Central memory CD8-positive, alpha-beta T cell (primary cell): ENCODE results near the gene NOCT.
A peak's percentile ranks its signal among the peaks of the same experiment; 100 is the strongest.

ENCODE experiments used
- ATAC-seq: fragments of 150-1000 bp; cut with Tn5 transposase; replicated peaks from 2 replicates; pipeline ENCODE4 v1.10.0; 2022; ENCODE audit warnings: mild to moderate bottlenecking, moderate FRiP score, moderate number of reproducible peaks; ENCODE audit not compliant: poor library complexity, severe bottlenecking; ENCODE audit errors: extremely low read depth
- DNase-seq, 2 donors: peaks; one replicate each; pipeline ENCODE4 v3.0.0; 2021; ENCODE audit warnings: low spot score in 2 of 2
- H3K27ac Mint-ChIP-seq: one replicate; pipeline ENCODE4 v1.8.0; 2022; ENCODE audit warnings: low read depth, mild to moderate bottlenecking, moderate library complexity, mixed read lengths
- H3K27me3 Mint-ChIP-seq: one replicate; pipeline ENCODE4 v1.8.0; 2022; ENCODE audit warnings: mixed read lengths
- H3K36me3 Mint-ChIP-seq: one replicate; pipeline ENCODE4 v1.8.0; 2022; ENCODE audit warnings: mild to moderate bottlenecking, moderate library complexity, mixed read lengths; ENCODE audit not compliant: insufficient read depth
- H3K4me1 Mint-ChIP-seq: one replicate; pipeline ENCODE4 v1.8.0; 2022; ENCODE audit warnings: mixed read lengths
- H3K4me3 Mint-ChIP-seq: one replicate; pipeline ENCODE4 v1.8.0; 2022; ENCODE audit warnings: mild to moderate bottlenecking, moderate library complexity, mixed read lengths
- H3K9me3 Mint-ChIP-seq: one replicate; pipeline ENCODE4 v1.8.0; 2022; ENCODE audit warnings: mixed read lengths

The NOCT gene, protein sequence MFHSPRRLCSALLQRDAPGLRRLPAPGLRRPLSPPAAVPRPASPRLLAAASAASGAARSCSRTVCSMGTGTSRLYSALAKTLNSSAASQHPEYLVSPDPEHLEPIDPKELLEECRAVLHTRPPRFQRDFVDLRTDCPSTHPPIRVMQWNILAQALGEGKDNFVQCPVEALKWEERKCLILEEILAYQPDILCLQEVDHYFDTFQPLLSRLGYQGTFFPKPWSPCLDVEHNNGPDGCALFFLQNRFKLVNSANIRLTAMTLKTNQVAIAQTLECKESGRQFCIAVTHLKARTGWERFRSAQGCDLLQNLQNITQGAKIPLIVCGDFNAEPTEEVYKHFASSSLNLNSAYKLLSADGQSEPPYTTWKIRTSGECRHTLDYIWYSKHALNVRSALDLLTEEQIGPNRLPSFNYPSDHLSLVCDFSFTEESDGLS

DNA sequence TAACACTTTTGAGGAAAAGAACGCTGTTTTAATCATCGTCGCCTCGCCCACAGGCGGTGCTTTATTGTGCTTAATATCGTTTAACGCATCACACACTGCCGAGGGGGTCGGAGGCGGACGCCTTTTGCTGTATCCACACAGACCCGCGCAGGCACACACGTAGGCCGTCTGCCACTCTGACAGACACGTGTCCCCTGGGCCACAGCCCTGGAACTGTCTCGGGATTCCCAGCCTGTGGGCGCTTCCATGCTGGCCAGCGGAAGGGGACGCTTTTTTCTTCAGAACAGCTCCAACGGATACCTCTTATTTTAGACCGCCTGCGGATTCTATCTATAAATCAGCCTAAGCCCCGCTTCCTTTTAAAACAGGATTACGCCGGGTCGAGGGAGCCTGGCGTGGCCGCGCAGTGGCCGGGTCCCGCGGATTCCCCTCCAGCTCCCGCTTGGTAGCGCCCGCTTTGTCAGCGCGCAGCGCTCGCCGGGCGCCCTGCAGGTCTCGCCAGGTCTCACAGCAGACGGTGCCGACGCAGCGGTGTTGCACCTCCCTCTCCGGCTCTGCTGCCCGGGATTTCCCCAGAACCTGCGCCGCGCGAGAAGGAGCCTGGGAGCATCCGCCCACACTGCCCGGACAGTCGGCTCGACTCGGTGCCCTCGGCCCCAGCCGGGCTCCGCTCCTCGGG lies at the start of gene NOCT:
Gene NOCT, plus strand, starts transcription at position 513 of the 679 bp plus-strand sequence. CDS start 201 bp downstream, outside the sequence.
- Mint-ChIP-seq H3K36me3 (peaks cover 15% of the 10 kb centered on the region), H3K27me3 (no peaks in the 10 kb centered on the region), H3K4me1 (peaks cover 22% of the 10 kb centered on the region), H3K27ac (peak within 1 kb of the TSS; percentile 96), H3K9me3 (no peaks in the 10 kb centered on the region), H3K4me3 (peak within 1 kb of the TSS; percentile 75)
- peak; percentile 87 to 91 for DNase-seq
- ATAC-seq = peak; percentile 95

DNA sequence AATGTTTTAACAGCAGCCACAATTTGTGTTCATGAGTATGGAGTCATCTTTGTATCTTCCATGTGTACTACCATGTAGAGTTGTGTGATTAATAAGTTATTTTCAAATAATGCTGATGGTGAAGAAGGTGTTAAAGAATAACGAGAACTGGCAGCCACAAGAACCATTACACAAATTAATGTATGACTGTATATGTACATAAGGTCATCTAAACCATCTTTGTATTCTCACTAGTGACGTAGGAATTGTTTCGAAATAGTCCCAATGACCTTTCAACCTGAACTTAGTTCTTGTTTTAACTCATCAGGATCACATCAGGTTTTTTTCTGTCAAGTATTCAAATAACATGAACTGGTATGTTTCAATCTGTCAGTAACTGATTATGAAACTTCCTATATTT lies 48.3 kb upstream of the NOCT start:
- no peaks in the 10 kb centered on the region for H3K36me3 Mint-ChIP-seq
- ATAC-seq (no peak), DNase-seq (no peak)
- no peaks in the 10 kb centered on the region for H3K27me3 Mint-ChIP-seq
- H3K4me3 Mint-ChIP-seq = no peak overlapping the region
- no peaks in the 10 kb centered on the region for H3K4me1 Mint-ChIP-seq
- no peaks in the 10 kb centered on the region for H3K9me3 Mint-ChIP-seq
- H3K27ac Mint-ChIP-seq = no peak overlapping the region

DNA sequence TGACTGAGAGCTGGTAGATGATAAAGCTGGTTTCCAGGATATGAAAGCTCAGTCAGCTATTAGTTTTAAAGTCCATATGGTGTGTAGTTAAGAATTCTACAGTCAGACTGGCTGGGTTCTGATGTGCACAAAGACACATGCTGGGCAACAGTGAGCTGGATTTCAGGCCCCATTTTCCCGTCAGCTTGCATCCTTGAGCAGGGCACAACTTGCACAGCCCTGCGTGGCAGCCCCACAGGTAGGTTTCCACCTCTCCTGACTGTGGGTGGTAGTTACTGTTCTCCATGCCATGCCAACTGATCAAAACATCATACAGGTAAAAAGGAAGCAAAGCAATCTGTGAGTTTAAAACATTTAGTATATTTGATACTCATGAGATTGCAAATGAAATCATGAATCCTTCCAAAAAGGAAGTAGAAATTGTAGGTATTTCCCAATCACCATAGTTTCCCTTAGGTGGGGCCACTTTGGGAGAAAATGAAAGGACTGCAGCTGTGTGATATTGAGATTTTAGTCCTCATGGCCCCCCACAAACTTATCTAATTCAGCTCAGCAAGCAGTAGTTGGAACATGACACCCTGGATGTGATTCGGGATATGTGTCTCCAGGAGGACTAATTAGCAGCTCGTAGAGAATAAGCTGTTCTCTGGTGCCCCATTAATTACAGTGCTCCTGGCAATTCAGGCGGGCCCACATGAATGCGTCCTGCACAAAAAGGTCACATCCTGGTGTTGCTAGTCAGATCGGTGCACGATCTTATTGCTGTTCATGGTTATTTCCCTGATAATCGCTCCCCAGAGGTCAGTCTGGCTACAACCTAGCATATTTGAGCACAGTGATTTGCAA lies 42.4 kb upstream of the NOCT start:
- no peak for ATAC-seq
- Mint-ChIP-seq H3K27me3 (no peaks in the 10 kb centered on the region), H3K4me1 (no peaks in the 10 kb centered on the region), H3K27ac (no peak overlapping the region), H3K36me3 (no peaks in the 10 kb centered on the region), H3K4me3 (no peak overlapping the region), H3K9me3 (no peaks in the 10 kb centered on the region)
- no peak for DNase-seq

DNA sequence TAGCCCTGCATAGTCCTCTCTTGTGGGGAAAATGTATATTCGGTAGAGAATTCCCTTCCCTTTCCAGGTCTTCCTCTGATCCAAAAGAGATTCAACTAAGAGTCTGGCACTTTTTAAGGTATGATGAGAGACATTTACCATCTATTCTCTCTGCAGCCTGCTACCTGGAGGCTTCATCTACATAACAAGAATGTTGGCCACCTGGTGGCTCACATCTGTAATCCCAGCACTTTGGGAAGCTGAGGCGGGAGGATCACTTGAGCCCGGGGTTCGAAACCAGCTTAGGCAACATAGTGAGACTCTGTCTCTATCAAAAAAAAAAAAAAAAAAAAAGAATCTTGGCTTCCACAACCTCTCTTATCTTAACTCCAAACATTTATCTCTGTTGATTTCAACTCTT lies 40.4 kb upstream of the NOCT start:
- Mint-ChIP-seq H3K27me3 (no peaks in the 10 kb centered on the region), H3K4me1 (no peaks in the 10 kb centered on the region), H3K9me3 (no peaks in the 10 kb centered on the region), H3K27ac (no peak overlapping the region), H3K4me3 (no peak overlapping the region), H3K36me3 (no peaks in the 10 kb centered on the region)
- DNase-seq (no peak), ATAC-seq (no peak)

DNA sequence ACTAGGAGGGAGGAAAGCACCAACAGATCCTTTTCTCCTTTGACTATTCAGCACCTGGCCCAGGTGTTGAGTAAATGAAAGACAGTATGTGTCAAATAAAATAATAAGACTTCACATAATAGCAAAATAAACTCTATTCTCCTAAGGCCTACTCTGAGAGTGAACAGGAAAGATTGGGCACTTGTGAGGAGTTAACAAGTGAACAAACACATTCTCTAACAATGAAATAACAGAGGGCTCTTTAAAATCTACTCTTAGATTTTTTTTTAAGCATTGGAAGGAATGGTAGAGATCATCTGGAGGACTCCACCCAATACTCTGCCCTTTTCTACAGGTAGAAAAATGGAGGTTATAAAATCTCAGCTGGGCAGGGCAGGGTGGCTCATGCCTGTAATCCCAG lies 39.1 kb upstream of the NOCT start:
- ATAC-seq (no peak), DNase-seq (no peak)
- Mint-ChIP-seq H3K27me3 (no peaks in the 10 kb centered on the region), H3K9me3 (no peaks in the 10 kb centered on the region), H3K4me1 (no peaks in the 10 kb centered on the region), H3K36me3 (no peaks in the 10 kb centered on the region), H3K4me3 (no peak overlapping the region), H3K27ac (no peak overlapping the region)

DNA sequence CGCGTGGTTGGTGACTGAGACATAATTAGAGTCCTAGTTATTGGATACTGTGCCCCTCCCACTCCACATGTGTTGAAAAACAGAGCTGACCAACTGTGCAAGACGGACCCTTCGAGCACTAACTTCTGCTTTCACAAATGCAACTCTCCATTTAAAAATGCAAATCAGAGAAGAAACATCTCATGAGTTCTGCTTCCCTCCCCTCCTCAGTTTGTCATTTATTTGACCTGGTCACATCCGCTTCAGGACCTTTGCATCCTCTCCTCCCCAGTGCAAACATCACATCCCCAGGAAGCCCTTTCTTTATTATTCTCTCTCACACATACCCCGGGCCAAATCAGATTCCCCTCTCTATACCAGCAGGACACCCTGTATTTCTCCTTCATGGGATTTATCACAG lies 38.1 kb upstream of the NOCT start:
- no peaks in the 10 kb centered on the region for H3K27me3 Mint-ChIP-seq
- no peak for DNase-seq
- no peaks in the 10 kb centered on the region for H3K4me1 Mint-ChIP-seq
- H3K27ac Mint-ChIP-seq = no peak overlapping the region
- H3K36me3 Mint-ChIP-seq = no peaks in the 10 kb centered on the region
- ATAC-seq = no peak
- no peaks in the 10 kb centered on the region for H3K9me3 Mint-ChIP-seq
- no peak overlapping the region for H3K4me3 Mint-ChIP-seq

DNA sequence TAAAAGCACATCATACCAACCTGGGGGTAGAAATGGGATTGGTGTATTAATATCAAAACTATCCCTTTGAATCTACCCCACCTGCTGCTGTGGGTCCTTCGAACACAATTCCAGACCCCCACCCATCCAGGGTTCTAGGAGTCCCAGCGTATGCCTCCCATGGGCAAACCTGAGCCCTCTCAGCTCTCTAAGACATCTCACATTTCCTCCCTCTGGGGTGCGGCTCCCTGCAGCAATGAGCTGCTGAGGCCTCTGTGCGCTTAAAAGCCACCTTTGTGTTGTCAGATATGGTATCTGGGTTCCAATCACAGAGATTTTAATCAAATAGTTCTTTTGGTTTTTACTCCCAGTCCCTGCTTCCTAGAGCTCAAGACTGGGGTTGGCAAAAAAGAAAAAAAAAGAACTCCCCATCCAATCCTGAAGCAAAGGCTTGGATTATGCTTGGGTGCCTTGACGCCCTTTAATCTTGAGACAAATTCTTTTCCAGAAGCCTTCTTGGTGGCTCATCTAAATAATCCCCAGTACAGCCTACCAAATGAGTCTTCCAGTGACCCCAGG lies 37.5 kb upstream of the NOCT start:
- no peaks in the 10 kb centered on the region for H3K9me3 Mint-ChIP-seq
- H3K4me3 Mint-ChIP-seq = no peak overlapping the region
- DNase-seq = no peak
- no peaks in the 10 kb centered on the region for H3K36me3 Mint-ChIP-seq
- H3K27ac Mint-ChIP-seq = no peak overlapping the region
- no peaks in the 10 kb centered on the region for H3K27me3 Mint-ChIP-seq
- H3K4me1 Mint-ChIP-seq = no peaks in the 10 kb centered on the region
- no peak for ATAC-seq

DNA sequence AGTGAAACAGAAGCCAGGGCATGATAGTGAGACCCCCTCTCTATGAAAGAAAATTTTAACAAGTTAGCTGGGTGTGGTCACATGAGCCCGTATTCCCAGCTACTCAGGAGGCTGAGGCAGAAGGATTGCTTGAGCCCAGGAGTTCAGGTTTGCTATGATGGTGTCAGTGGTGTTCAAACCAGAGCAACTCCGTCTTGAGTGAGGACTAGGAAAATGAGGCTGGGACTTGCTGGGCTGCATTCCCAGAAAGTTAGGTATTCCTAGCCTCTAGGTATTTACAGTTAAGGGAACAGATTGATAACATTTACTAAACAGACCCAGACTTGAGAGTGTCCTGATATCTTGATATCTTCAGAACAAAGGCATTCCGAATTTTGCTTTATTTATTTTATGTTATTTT lies 37.0 kb upstream of the NOCT start:
- Mint-ChIP-seq H3K27ac (no peak overlapping the region), H3K27me3 (no peaks in the 10 kb centered on the region), H3K4me3 (no peak overlapping the region), H3K4me1 (no peaks in the 10 kb centered on the region), H3K36me3 (no peaks in the 10 kb centered on the region), H3K9me3 (no peaks in the 10 kb centered on the region)
- DNase-seq = no peak
- ATAC-seq = no peak

DNA sequence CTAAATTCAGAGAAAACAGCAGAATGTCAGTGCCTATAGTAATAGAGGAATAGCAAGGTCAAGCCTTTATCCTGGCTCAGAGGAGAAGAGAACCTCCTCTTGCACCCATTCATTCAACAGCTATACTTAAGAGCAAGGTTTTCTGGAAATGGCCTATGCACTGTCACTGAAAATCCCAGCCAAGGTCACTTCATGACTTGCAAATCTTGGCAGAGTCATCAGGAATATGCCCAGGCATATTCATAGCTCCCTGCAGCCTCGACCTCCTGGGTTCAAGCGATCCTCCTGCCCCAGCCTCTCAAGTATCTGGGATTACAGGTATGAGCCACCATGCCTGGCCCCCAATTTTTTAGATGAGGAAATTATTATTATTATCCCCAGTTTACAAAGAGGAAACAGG lies 35.8 kb upstream of the NOCT start:
- no peaks in the 10 kb centered on the region for H3K36me3 Mint-ChIP-seq
- no peaks in the 10 kb centered on the region for H3K27me3 Mint-ChIP-seq
- H3K27ac Mint-ChIP-seq = no peak overlapping the region
- no peak for ATAC-seq
- no peaks in the 10 kb centered on the region for H3K4me1 Mint-ChIP-seq
- DNase-seq = no peak
- H3K9me3 Mint-ChIP-seq = no peaks in the 10 kb centered on the region
- H3K4me3 Mint-ChIP-seq = no peak overlapping the region

DNA sequence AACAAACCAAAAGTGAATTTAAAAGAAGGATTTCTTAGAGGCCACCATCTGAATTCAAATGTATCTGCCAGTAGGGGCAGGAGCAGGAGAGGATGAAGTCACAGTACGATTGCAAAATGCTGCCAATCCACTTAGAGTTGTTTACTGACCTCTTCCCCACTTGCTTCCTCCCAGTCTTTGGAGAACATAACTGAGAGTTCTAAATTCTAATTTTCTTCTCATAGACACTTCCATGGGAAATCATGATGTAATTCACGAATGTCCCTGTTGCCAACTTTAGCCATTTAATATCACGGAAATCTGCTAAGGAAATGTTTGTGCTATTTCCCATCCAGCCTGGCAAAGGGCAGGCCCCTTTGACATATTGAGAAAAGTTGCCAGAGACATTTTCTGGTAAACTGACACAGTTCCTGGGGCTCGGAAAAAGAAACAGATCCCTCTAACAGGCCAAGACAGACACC lies 33.6 kb upstream of the NOCT start:
- no peaks in the 10 kb centered on the region for H3K27me3 Mint-ChIP-seq

DNA sequence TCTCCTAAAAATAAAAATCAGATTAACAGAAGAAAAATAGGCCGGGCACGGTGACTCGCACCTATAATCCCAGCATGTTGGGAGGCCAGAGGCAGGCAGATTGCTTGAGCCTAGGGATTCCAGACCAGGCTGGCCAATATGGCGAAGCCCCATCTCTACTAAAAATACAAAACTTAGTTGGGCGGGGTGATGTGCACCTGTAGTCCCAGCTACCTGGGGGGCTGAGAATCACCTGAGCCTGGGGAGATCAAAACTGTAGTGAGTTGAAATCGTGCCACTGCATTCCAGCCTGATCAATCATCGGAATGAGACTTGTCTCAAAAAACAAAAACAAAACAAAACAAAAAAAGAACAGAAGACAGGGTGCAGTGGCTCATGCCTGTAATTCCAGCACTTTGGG lies 32.8 kb upstream of the NOCT start:
- ATAC-seq (no peak), DNase-seq (no peak)
- Mint-ChIP-seq H3K27me3 (no peaks in the 10 kb centered on the region), H3K4me1 (no peaks in the 10 kb centered on the region), H3K4me3 (no peak overlapping the region), H3K27ac (no peak overlapping the region), H3K9me3 (no peaks in the 10 kb centered on the region), H3K36me3 (no peaks in the 10 kb centered on the region)

More for the DNA sequence above, 33.6 kb upstream of the NOCT start:
- H3K4me1 Mint-ChIP-seq = no peaks in the 10 kb centered on the region
- H3K27ac Mint-ChIP-seq = no peak overlapping the region
- H3K4me3 Mint-ChIP-seq = no peak overlapping the region
- H3K36me3 Mint-ChIP-seq = no peaks in the 10 kb centered on the region
- no peak for ATAC-seq
- no peaks in the 10 kb centered on the region for H3K9me3 Mint-ChIP-seq
- no peak for DNase-seq

DNA sequence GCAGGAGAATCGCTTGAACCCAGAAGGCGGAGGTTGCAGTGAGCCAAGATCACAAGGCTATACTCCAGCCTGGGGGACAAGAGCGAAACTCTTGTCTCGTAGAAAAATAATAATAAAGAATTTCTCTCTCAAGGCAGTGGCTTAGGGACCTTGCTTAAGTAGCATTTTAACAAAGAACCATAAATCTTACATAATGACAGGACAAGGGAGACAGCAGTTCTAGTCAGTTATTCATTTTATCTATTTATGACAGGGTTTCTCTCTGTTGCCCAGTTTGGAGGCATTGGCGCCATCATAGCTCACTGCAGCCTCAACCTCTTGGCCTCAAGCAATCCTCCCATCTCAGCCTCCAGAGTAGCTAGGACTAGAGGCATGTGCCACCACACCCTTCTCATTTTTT lies 31.9 kb upstream of the NOCT start:
- no peak for ATAC-seq
- no peaks in the 10 kb centered on the region for H3K4me1 Mint-ChIP-seq
- no peak overlapping the region for H3K27ac Mint-ChIP-seq
- H3K9me3 Mint-ChIP-seq = no peaks in the 10 kb centered on the region
- DNase-seq = no peak
- peaks cover 1% of the 10 kb centered on the region for H3K36me3 Mint-ChIP-seq
- no peak overlapping the region for H3K4me3 Mint-ChIP-seq
- peaks cover 6% of the 10 kb centered on the region for H3K27me3 Mint-ChIP-seq
